Raji (cell line): ENCODE measurements around the gene ABHD13.

Experiments
- POLR2A ChIP-seq: IDR thresholded peaks from 2 replicates; pipeline ENCODE4 v1.6.1; 2011; ENCODE audit warnings: low read depth, low read length, control low read depth; ENCODE audit not compliant: insufficient read depth

Gene ABHD13

GRCh38 chr13:108218044-108218974, at the start of gene ABHD13:
Gene ABHD13 (plus strand): TSS chr13:108218392. CDS start chr13:108229219, 10,827 bp downstream.
- peak; percentile 70 for TF ChIP-seq POLR2A

GRCh38 chr13:108168929-108169328, 49.3 kb upstream of the ABHD13 start:
- TF ChIP-seq POLR2A: no peak

GRCh38 chr13:108176685-108177274, 41.4 kb upstream of the ABHD13 start:
- no peak for TF ChIP-seq POLR2A

- TF ChIP-seq POLR2A: no peak
These were observed 40.1 kb upstream of the ABHD13 start for GRCh38 chr13:108178078-108178477.

GRCh38 chr13:108182652-108183051, 35.5 kb upstream of the ABHD13 start:
- TF ChIP-seq POLR2A: no peak

DNA sequence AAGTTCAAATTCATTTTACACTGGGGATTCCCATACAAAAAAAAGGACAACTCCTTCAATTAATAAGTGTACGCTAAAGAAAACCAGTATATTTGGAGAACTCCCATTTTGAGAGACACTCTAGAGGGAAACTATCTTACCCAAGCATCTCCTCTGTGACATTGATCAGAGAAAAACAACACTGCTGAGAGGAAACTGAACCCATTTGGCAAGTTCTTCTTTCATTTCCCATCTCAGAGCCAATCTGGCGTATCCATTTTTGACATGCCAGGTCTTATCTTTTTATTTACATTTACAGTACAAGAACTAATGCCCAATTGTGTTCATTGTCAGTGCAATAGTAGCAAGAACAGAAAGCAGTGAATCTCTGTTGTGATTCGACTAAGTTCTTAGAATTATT, 33.0 kb upstream of the ABHD13 start:
- no peak for TF ChIP-seq POLR2A

GRCh38 chr13:108188260-108188659, 29.9 kb upstream of the ABHD13 start:
- no peak for TF ChIP-seq POLR2A

DNA sequence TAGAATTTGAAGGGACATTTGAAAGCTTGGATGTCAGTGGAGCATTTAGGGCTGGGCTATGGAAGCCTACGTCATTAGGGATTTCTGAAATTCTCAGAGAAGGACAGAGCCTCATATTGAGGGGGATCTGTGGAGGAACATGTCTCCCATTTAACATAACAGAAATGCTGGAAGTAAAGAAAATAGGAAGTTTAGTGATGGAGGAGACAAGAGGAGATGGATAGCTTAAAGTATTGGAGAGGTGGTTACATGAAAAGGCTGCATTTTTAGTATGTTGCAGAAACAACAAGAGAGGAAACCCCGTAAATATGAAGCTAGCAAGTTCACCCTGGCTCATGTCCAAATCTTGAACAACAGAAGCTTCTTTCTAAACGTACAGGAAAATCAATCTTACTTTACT, 27.3 kb upstream of the ABHD13 start:
- no peak for TF ChIP-seq POLR2A

- no peak for TF ChIP-seq POLR2A
These were observed 24.4 kb upstream of the ABHD13 start for GRCh38 chr13:108193806-108194205.

GRCh38 chr13:108194435-108194936, 23.7 kb upstream of the ABHD13 start:
- no peak for TF ChIP-seq POLR2A

- TF ChIP-seq POLR2A: no peak
These were observed 23.0 kb upstream of the ABHD13 start for GRCh38 chr13:108195146-108195545.

- TF ChIP-seq POLR2A: no peak
These were observed 22.3 kb upstream of the ABHD13 start for GRCh38 chr13:108195861-108196260.

GRCh38 chr13:108200781-108201398, 17.3 kb upstream of the ABHD13 start:
- no peak for TF ChIP-seq POLR2A

DNA sequence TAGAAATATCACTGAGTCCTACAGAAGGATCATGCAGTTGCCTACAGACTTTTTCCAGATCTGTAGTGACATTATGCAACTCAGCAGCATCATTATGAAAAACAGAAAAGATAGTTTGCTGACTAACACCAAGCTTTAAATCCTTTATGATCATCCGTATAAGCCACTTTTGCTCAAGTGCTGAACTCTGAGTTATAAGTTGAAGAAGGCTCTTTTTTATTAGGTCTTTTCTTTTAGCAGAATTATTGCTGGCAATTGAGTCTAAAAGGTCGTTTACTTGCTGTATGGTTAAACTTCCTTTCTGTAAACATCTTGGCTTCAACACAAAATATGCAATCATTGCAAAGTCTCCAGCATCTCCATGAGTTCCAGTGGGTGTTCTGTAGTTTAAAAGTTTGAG, 7.6 kb upstream of the ABHD13 start:
- no peak for TF ChIP-seq POLR2A

DNA sequence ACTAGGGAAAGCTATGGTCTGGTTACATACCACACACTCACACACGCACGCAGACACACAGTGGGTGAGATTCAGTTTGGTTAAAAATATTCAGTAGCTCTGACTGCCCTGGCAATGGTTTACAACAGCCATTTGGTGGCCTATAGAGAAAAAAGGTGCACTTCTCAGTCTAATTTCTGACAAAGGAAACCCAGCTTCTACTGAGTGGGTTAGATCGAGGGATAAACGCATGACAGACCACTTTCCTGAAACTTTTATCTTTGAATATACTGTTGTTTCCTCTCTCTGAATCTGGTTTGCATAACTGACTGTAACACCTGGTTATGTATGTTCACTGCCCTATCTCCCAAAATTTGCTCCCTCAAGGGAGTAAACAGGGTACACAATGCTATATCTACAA, 5.3 kb upstream of the ABHD13 start:
- TF ChIP-seq POLR2A: no peak

DNA sequence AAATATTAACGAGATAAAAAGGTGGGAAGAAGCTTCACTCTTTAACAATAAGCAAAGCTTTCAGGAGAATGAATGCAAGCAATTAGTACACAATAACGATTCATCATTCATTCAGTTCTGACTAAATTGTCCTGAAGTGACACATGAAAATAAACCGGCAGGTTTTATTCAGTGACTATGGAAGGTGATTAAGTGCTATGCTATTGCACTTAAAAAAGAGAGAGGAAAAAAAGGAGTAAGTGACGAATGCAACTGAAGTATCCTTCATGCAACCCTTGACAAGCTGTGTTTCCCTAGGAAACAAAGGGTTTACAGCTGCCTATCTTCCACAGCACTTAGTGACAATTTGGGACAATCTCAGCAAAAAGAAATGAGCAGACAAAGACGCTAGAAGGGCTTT, 4.2 kb upstream of the ABHD13 start:
- TF ChIP-seq POLR2A: no peak
